G401 (cell line): ENCODE results near the gene LOC128125822.

Experiments used
- DNase-seq: peaks from one replicate; pipeline ENCODE4 v3.0.0-alpha.2; 2015; ENCODE audit warnings: low spot score
- in situ Hi-C: cut with HindIII; loops from 2 replicates; pipeline ENCODE4 v1.10.0; 2016; ENCODE audit warnings: low sequenced_read_pairs, mixed read lengths

Gene LOC128125822

DNA sequence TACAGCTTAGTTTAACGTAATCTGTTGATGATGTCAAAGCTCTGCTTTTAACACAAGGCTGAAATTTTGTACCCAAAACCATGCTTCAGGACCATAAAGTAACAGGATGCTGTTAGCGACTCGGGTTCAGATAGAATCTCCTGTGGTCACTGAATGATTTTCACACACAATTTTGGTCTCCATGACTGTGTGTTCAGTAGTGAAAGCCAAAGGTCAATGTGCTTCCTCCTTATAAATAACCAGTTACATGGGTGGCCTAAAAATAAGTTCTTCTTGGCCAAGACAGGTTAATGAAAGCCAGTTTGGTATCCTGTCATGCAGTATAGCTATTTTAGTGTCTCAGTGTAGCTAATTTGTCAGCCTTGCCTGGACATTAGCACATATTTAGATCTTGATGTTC, 19.1 kb upstream of the LOC128125822 start:
- no peak for DNase-seq
- in situ Hi-C loops = no loop called here

DNA sequence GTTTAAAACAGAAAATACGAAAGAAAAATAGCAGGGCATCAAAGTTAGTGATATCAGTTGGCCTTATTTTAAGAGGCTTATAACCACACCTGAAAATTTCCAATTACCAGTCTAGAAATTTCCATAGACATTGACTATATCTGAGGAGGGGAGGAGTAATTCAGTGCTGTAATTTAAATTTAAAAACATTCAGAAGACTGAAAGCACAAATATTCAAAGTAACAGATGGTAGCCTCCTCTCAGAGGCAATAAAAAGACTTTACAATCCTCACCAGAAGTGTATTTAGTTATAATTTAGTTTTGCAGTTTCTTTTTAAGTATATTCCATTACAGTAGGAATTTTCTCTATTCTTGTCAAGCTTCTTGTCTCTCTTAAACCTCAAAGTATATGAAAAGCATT, 18.4 kb upstream of the LOC128125822 start:
- no peak for DNase-seq
- in situ Hi-C loops = no loop called here

- in situ Hi-C loops = no loop called here
- no peak for DNase-seq
Observed at GRCh38 chr6:63554782-63555181, 17.5 kb upstream of the LOC128125822 start.

DNA sequence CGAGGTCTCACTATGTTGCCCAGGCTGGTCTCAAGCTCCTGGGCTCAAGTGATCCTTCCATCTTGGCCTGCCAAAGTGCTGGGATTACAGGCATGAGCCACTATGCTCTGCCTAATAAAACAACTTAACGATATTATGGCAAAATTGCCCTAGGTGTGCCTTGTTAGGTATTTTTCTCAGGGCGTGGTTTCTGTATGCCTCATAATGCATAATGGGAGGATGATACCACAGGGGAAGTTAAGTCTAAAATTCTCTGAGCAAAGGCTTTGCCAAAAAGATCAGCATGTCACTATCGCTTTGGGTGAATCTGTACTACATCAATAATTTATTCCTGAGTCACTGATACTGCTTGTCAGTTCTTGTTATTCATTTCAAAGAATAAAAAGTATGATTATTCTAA, 15.9 kb upstream of the LOC128125822 start:
- in situ Hi-C loops = no loop called here
- no peak for DNase-seq

- DNase-seq = no peak
- in situ Hi-C loops = no loop called here
Observed at GRCh38 chr6:63558278-63558677, 14.0 kb upstream of the LOC128125822 start.

DNA sequence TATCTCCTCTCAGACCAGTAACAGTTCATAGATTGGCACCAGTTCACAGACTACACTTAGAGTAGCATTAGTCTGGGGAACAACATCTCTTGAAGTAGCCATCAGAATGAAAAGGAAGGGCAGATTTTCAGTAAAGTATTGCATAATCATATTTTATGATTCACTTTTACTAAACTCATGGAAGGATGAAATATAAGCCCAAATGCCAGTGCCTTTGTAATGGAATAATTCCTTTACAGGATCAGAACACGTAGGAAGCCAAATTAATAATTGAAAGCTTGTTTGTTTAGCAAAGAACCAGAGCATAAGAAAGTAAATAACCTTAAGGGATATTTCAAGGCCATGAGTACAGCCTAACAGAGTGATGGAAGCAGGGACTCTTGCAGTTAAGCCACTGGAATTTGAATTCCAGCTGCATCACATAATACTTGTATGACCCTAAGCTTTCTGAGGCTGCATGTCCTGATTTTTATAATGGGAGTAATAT, 11.4 kb upstream of the LOC128125822 start:
- no peak for DNase-seq
- in situ Hi-C loops = no loop called here

DNA sequence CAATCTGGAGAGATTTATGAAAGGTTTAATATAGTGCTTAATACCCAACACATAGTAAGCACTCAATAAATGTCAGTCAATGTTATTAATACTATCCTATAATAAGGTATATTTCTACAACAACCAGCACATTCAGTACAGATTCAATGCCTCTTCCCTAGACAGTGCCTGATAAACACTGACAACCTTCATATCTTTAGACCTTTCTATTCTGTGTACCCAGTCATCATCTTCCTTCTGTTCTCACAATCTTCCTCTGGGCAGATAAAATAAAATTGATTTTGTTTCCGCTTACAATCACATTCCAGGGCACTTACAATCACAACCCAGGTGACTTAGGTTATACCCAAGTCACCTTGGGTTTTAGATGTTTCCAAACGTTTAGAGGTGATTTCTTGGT, 11.0 kb upstream of the LOC128125822 start:
- in situ Hi-C loops = no loop called here
- DNase-seq = no peak

GRCh38 chr6:63563235-63563634, 9.0 kb upstream of the LOC128125822 start:
- no peak for DNase-seq
- in situ Hi-C loops = no loop called here

DNA sequence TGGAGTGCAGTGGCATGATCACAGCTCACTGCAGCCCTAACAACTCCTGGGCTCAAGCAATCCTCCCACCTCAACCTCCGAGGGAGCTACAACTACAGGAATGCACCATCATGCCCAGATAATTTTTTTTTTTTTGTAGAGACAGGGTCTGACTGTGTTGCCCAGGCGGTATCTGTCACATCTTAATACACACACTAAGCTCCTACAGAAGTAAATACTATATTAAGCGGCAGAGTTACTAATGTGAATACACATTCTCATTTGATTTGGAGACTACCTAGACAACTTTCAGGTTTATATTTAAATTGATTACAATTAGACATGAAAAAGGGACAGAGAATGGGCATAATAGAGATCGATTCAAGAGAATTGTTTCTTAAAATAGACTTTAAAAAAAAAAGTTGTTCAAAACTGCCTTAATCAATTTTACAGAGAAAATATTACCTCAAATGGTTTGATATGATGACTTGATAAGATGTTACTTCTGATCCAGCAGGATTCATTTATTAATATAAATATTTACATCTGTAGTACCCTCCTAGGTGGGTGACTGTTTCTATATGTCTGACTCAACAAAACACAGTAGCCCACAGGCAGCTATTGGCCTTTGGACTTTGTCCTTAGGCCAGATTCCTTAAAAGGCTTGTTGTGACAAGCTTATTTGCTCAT, 7.1 kb upstream of the LOC128125822 start:
- DNase-seq = no peak
- in situ Hi-C loops = no loop called here

GRCh38 chr6:63565727-63566596, 6.3 kb upstream of the LOC128125822 start:
- DNase-seq = no peak
- in situ Hi-C loops = no loop called here

DNA sequence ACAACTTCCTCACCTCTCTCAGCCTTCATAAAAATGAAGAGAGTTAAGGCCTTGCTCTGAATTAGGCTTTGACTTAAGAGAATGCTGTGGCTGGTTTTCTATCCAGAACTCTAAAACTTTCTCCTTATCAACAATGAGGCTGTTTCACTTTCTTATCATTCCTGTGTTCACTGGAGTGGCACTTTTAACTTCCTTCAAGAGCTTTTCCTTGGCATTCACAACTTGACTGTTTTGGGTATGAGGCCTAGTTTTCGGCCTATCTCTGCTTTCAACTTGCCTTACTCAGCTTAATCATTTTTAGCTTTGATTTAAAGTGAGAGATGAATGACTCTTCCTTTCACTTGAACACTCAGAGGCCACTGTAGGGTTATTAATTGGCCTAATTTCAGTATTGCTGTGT, 4.3 kb upstream of the LOC128125822 start:
- in situ Hi-C loops = no loop called here

GRCh38 chr6:63571361-63572043, 778 bp upstream of the LOC128125822 start:
- in situ Hi-C loops = no loop called here
- DNase-seq = no peak

More for the DNA sequence above, 4.3 kb upstream of the LOC128125822 start:
- DNase-seq = no peak

- no peak for DNase-seq
- in situ Hi-C loops = no loop called here
Observed at GRCh38 chr6:63572747-63573075, 431 bp downstream of the LOC128125822 start.

DNA sequence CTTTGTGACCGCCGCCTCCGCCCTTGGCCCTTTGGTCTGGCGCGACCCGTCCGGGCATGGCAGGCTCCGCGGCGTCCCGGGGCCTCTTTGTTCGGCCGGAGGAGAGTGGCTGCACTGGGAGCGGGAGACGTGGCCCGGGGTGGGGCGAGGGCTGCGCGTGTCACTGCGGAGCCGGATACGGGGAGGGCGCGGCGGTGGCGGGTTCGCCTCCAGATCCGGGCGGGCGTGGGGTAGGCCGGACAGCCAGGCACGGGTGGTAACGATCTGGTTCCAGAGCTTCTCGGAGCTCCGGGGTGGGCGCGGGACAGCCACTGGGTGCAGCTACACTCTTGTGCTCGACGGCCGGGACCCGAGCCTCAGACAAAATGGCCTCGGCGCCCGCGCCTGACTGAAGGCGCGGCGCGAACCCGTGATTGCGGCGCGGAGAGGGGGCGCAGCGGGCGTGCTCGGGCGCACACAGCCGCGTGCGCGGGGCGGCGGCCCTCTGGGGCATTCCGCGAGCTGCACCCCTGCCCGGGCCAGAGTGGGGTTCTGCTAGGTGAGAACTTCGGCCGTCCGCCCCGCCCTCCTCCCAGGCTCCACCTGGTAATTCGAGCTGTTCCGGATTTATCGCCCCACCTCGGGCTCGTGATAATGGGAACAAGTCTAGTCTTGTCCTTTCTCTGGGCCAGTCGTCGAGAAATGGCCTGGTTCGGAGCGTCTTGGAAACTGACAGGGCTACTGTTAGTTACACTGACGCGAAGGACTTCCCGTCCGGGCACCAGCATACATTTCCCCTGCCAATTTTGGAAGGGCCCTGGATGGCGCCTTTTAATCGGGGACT, 1.0 kb downstream of the LOC128125822 start:
- DNase-seq = peak; percentile 72
- in situ Hi-C loops = no loop called here

- peak; percentile 20 for DNase-seq
- in situ Hi-C loops = no loop called here
Observed at GRCh38 chr6:63573899-63574553, 1.7 kb downstream of the LOC128125822 start.

GRCh38 chr6:63574554-63574900, 2.2 kb downstream of the LOC128125822 start:
- in situ Hi-C loops = no loop called here

GRCh38 chr6:63576147-63576772, 4.0 kb downstream of the LOC128125822 start:
- no peak for DNase-seq
- in situ Hi-C loops = no loop called here

More at GRCh38 chr6:63574554-63574900, 2.2 kb downstream of the LOC128125822 start:
- no peak for DNase-seq

DNA sequence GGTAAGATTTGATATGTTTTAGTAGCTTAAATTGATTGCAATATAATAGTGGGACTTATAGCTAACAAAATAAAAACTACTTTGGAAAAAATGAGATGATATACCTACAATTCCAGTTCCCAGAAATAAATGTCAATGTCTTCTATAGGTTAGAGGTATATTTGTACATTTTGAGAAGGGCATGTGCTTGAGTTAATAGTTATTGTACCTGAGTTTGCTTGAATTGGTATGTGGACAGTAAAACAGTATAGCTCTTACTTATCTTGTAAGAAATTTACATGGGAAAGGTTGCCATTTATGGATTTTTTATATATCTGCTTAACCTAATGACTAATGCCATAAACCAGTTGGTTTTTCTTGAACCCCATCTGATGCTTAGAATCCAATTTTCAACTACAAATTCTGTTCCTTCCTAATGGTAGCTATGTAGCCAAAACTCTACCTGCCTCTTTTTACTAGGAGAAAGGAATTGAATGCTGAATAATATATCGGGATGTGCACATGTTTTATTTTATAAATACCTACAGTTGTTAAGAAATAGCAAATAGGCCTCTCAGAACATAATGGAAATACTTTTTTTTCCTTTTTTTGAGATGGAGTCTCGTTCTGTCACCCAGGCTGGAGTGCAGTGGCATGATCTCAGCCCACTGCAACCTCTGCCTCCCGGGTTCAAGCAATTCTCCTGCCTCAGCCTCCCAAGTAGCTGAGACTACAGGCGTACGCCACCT, 4.9 kb downstream of the LOC128125822 start:
- in situ Hi-C loops = no loop called here
- DNase-seq = no peak
